Keratinocyte (primary cell): ENCODE data around the gene RERE. TPM values are rescaled to one million over a fixed set of nuclear protein-coding genes. Genes with fewer than 3 reads are reported as not detected.

ENCODE experiments used
- DNase-seq: peaks from one replicate; pipeline ENCODE4 v3.0.0-alpha.2; 2011; ENCODE audit warnings: low read depth, missing footprints, low spot score
- FAIRE-seq: peaks from 2 replicates; lab custom pipeline; 2011; peaks lifted over from hg19 to GRCh38; lab: Jason Lieb, UNC
- H2AFZ ChIP-seq: 2 replicates; pipeline ENCODE4 v1.6.0; 2012; ENCODE audit warnings: low read length, control low read depth, inconsistent platforms; ENCODE audit not compliant: control insufficient read depth
- H3K27ac ChIP-seq: 2 replicates; pipeline ENCODE4 v1.5.1; 2011; ENCODE audit warnings: low read length; ENCODE audit not compliant: control insufficient read depth, insufficient read depth
- H3K27me3 ChIP-seq: 3 replicates; pipeline ENCODE4 v1.6.0; 2011; ENCODE audit warnings: low read length; ENCODE audit not compliant: control insufficient read depth, insufficient read depth; ENCODE audit errors: extremely low read depth
- H3K36me3 ChIP-seq, 2 experiments: 2 replicates in 1 of 2; 3 replicates in 1 of 2; pipeline ENCODE4 v1.5.1; 2011; ENCODE audit warnings: low read length in 2 of 2, mild to moderate bottlenecking in 1 of 2; ENCODE audit not compliant: control insufficient read depth in 2 of 2, insufficient read depth in 2 of 2; ENCODE audit errors: extremely low read depth in 1 of 2
- H3K4me1 ChIP-seq: 3 replicates; pipeline ENCODE4 v1.5.1; 2011; ENCODE audit warnings: low read length; ENCODE audit not compliant: control insufficient read depth, insufficient read depth; ENCODE audit errors: extremely low read depth
- H3K4me2 ChIP-seq: 3 replicates; pipeline ENCODE4 v1.6.0; 2011; ENCODE audit warnings: low read depth, low read length; ENCODE audit not compliant: control insufficient read depth, insufficient read depth; ENCODE audit errors: extremely low read depth
- H3K4me3 ChIP-seq, 3 experiments: fragments of 200-600 bp in 1 of 3; sonication (generic) in 1 of 3; 2 replicates in 2 of 3; 3 replicates in 1 of 3; pipeline ENCODE4 v1.5.1; 2011 to 2016; ENCODE audit warnings: low read length in 3 of 3, mild to moderate bottlenecking in 3 of 3, control low read depth in 2 of 3, inconsistent platforms in 1 of 3, low read depth in 1 of 3, mixed read lengths in 1 of 3, mixed run types in 1 of 3, moderate library complexity in 1 of 3; ENCODE audit not compliant: control insufficient read depth in 2 of 3, insufficient read depth in 2 of 3; ENCODE audit errors: extremely low read depth in 1 of 3
- H3K79me2 ChIP-seq: 2 replicates; pipeline ENCODE4 v1.6.0; 2012; ENCODE audit warnings: low read length; ENCODE audit not compliant: control insufficient read depth, insufficient read depth
- H3K9ac ChIP-seq: 3 replicates; pipeline ENCODE4 v1.6.0; 2011; ENCODE audit warnings: low read length; ENCODE audit not compliant: control insufficient read depth, insufficient read depth; ENCODE audit errors: extremely low read depth
- H3K9me1 ChIP-seq: 3 replicates; pipeline ENCODE4 v1.6.0; 2011; ENCODE audit warnings: low read length; ENCODE audit not compliant: control insufficient read depth, insufficient read depth; ENCODE audit errors: extremely low read depth
- H3K9me3 ChIP-seq: 2 replicates; pipeline ENCODE4 v1.5.1; 2012; ENCODE audit warnings: low read depth, low read length; ENCODE audit not compliant: control insufficient read depth
- H4K20me1 ChIP-seq: 3 replicates; pipeline ENCODE4 v1.6.0; 2011; ENCODE audit warnings: low read length; ENCODE audit not compliant: control insufficient read depth, insufficient read depth; ENCODE audit errors: extremely low read depth
- CTCF ChIP-seq, 3 experiments: IDR thresholded peaks in 1 of 3; conservative IDR thresholded peaks in 1 of 3; optimal IDR thresholded peaks in 1 of 3; 2 replicates in 2 of 3; 3 replicates in 1 of 3; pipeline versions ENCODE3 to v1.5.1; 2011; ENCODE audit warnings: low read length in 3 of 3, mild to moderate bottlenecking in 3 of 3, moderate library complexity in 2 of 3, control low read depth in 1 of 3, inconsistent platforms in 1 of 3; ENCODE audit not compliant: insufficient read depth in 2 of 3; ENCODE audit errors: extremely low read depth in 1 of 3
- EZH2 ChIP-seq: IDR thresholded peaks from one replicate; pipeline ENCODE4 v1.6.1; 2012; ENCODE audit warnings: inconsistent platforms, mild to moderate bottlenecking, low read length, moderate library complexity
- dilution Hi-C: fragments of 300-500 bp; cut with MboI; formaldehyde crosslinking; loops from one replicate; pipeline ENCODE4 v1.7.0; 2020; ENCODE audit warnings: low sequenced_read_pairs; ENCODE audit not compliant: extremely low pct_ligation_motif_present
- polyA plus RNA-seq, 5 experiments: library from polyadenylated mRNA; depleted of rRNA in 3 of 5; stranded (reverse) in 3 of 5; stranded (forward) in 1 of 5; unstranded in 1 of 5; fragments of >200 nt; gene quantifications; 1 replicate in 1 of 5; 2 replicates in 3 of 5; 3 replicates in 1 of 5; pipeline versions ENCODE4 v1.2.1 to v1.2.3, GENCODE V29; 2011 to 2012; ENCODE audit warnings: missing spikeins in 2 of 5, low read depth in 1 of 5, low replicate concordance in 1 of 5

RERE gene
- polyA plus RNA-seq, 1 donor (not counting 4 experiments of a cell fraction or from before 2014, with no cell fraction given), result 3.8 TPM

DNA sequence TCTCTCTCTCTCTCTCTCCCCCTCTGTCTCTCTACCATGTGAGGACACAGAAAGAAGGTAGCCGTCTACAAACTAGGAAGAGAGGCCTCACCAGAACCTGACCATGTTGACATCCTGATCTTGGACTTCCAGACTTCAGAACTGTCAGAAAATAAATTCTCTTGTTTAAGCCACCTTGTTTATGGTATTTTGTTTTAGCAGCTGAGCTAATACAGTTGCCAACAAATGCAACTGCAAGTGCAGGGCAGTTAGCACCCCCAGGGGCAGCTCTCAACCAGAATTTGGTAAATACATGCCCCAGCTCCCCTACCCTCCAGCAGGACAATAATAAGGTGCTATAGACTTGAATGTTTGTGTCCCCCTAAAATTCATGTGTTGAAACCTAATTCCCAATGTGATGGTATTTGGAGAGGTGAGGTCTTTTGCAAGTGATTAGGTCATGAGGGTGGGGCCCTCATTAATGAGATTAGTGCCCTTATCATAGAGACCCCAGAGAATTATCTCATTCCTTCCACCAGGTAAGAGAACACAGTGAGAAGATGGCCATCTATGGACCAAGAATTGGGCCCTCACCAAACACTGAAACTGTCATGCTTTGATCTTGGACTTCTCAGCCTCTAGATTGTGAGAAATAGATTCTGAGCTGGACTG lies 506.2 kb downstream of the RERE start:
- Histone ChIP-seq H3K4me3 (no peak overlapping the region), H3K9me3 (no peaks in the 10 kb centered on the region), H4K20me1 (no peaks in the 10 kb centered on the region), H3K9me1 (no peaks in the 10 kb centered on the region), H3K4me2 (no peak overlapping the region), H3K27ac (no peak overlapping the region), H2AFZ (no peak overlapping the region), H3K27me3 (no peaks in the 10 kb centered on the region), H3K79me2 (no peaks in the 10 kb centered on the region), H3K4me1 (no peaks in the 10 kb centered on the region), H3K9ac (no peak overlapping the region), H3K36me3 (no peaks in the 10 kb centered on the region)
- TF ChIP-seq EZH2, result no peak
- no peak for TF ChIP-seq CTCF (optimal IDR thresholded peaks at IDR 0.05 in 1 of 3, IDR thresholded peaks at IDR 0.05 in 1 of 3, conservative IDR thresholded peaks at IDR 0.05 in 1 of 3; ENCODE audit: extremely low read depth in 1 of 3, insufficient read depth in 2 of 3, low read length in 3 of 3)
- DNase-seq (no peak), FAIRE-seq (no peak)
- dilution Hi-C loops, result loop anchor here (25.0 kb wide), 1 partner anchor 299 kb away; no protein-coding TSS in a partner anchor

GRCh38 chr1:8307628-8308027 lies 509.8 kb downstream of the RERE start:
- no peaks in the 10 kb centered on the region for H3K27me3 ChIP-seq
- no peaks in the 10 kb centered on the region for H4K20me1 ChIP-seq
- no peaks in the 10 kb centered on the region for H3K9me1 ChIP-seq
- H3K4me3 ChIP-seq, result no peak overlapping the region
- TF ChIP-seq CTCF (optimal IDR thresholded peaks at IDR 0.05 in 1 of 3, IDR thresholded peaks at IDR 0.05 in 1 of 3, conservative IDR thresholded peaks at IDR 0.05 in 1 of 3; ENCODE audit: extremely low read depth in 1 of 3, insufficient read depth in 2 of 3, low read length in 3 of 3), result no peak
- TF ChIP-seq EZH2, result no peak
- H3K9me3 ChIP-seq, result no peaks in the 10 kb centered on the region
- no peak overlapping the region for H3K4me2 ChIP-seq
- FAIRE-seq (no peak), DNase-seq (no peak)
- dilution Hi-C loops, result loop anchor here (25.0 kb wide), 1 partner anchor 295 kb away; no protein-coding TSS in a partner anchor
- no peak overlapping the region for H3K27ac ChIP-seq
- H3K36me3 ChIP-seq, result no peaks in the 10 kb centered on the region
- no peak overlapping the region for H2AFZ ChIP-seq
- H3K9ac ChIP-seq, result no peak overlapping the region
- no peaks in the 10 kb centered on the region for H3K4me1 ChIP-seq
- no peaks in the 10 kb centered on the region for H3K79me2 ChIP-seq
